ENCODE measurements around the gene INTS7.
"Not testable (repeated sequence)": the region's sequence is repeated elsewhere in the genome, so short reads cannot be mapped to it uniquely, and the experiment has no call there.

The INTS7 gene

DNA sequence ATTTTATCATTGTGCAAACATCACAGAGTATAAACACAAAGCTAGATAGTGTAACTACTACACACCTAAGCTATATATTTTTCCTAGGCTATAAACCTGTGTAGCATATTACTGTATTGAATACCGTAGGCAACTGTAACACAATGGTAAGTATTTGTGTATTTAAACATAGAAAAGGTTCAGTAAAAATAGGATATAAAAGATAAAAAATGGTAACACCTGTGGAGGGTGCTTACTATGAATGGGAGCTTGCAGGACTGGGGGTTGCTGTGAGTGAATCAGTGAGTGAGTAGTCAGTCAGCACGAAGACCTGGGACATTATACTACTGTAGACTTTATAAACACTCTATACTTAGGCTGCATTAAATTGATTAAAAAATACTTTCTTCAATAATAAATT lies 4.3 kb upstream of the INTS7 start:
- no peak for FAIRE-seq

DNA sequence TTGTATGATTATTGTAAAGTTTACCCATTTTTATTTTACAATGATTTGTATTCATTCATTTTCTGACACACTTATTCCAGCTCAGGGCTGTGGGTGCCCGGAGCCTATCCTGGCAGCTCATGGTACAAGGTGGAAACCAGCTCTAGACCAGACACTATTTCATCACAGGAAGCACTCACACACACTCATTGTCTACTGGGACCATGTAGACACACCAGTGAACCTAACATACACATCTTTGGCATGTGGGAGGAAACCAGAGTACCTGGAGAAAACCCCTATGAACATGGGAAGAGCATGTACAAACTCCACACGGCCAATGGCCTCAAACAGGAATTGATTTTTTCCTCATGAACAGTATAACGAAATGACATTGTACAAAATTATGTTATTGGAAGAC lies 2.5 kb upstream of the INTS7 start:
- DNase-seq (ENCODE audit: insufficient read length, low spot score) (no peak), FAIRE-seq (peak; percentile 91)

More for the DNA sequence above, 4.3 kb upstream of the INTS7 start:
- DNase-seq (ENCODE audit: insufficient read length, low spot score): no peak

DNA sequence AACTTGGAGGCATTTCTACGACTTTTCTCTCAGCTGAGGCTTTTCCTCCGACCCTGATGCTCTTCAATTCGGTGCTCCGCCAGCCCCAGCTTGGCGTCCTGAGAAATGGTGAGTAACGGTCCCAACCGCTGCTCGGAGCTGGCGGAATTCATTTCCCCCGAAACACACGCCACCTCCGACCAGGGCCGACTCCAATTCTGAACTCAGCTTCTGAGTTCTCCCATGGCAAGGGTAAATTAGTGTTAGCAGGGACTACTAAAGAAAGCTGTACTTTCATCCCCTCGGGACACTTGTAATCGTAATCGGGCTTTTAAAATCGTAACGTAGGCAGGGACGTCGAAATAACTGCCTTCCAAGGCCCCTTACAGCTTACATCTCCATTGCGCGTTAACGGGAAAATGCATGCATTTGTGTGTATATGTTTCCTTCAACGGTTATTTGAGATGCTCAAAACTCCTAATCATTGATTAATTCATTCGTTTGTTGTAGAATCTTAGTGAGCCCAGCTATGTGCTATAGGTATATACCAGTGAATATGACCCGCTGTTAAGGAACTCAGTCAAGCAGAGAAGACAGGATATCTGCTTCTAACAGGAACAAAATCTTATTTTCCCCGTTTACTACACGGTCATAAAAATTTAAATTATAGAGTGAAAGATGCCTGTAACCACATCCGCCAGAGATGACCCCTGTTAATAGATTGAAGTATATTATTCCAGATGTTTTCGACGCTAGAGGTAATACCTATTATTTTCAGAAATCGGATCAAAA lies 663 bp upstream of the INTS7 start:
- FAIRE-seq (peak; percentile 81), DNase-seq (ENCODE audit: insufficient read length, low spot score) (no peak)

DNA sequence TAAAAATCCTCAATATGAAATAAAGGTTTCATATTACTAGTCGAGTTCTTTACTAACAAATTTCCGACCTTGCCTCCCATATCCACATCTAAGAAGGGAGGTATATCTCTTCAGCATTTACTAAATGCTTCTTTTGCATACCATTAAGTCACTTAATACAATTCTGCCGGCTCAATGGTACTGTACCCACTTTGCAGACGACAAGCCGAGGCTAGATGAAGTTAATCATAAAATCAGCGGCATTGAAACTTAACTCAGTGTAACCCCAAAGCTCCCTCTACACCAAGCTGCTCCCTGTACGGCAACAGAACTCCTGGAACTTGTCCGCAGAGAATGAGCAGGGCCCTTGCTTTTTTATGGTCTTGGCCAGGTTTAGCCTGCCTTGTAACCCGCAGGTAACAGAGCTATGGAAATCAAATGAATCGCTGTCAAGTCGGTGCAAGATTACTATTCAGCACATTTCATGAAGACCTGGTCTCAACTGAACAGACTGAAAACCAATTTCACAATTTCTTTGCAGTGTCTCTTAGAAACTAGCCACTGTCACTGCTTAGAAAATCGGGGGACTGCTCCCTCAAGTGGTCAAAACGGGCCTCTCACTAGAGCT lies 738 bp downstream of the INTS7 start:
- FAIRE-seq: no peak
- DNase-seq (ENCODE audit: insufficient read length, low spot score): peak; percentile 4

DNA sequence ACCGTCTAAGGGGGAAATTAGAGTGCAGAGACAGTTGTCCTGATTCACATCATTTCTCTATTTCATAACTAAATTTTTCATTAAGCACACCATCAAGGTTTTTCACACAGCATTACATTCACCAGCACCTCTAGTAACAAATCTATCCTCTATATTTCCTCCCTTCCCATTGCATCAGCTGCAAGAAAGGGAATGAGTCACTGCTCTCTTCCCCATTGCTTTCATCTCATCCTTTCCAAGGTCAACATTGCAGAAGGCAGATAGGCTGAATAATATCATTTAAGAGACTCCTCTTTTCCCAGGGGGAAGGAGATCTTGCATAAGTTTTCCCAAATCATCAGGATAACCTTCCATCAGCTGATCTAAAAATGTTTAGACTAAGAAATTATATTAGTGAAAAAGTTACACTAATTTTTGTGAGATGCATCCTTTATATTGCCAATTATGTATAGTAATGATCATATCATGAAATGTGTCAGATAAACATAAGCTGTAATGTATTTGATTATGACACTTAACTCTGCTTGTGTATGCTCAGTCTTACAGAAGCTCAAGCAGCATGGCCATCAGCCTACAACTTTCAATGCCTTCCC lies 4.3 kb downstream of the INTS7 start:
- FAIRE-seq (peak; percentile 14), DNase-seq (ENCODE audit: insufficient read length, low spot score) (no peak)

DNA sequence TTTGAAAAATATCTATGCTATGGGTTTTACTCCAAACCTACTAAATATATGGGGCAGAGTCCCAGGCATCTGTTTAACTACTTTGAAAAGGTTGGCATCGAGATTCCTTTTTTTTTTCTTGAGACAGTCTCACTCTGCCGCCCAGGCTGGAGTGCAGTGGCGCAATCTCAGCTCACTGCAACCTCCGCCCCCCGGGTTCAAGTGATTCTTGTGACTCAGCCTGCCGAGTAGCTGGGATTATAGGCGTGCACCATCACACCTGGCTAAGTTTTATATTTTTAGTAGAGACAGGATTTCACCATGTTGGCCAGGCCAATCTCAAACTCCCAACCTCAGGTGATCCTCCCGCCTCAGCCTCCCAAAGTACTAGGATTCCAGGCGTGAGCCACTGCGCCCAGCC lies 7.6 kb downstream of the INTS7 start:
- DNase-seq (ENCODE audit: insufficient read length, low spot score): not testable (repeated sequence)

DNA sequence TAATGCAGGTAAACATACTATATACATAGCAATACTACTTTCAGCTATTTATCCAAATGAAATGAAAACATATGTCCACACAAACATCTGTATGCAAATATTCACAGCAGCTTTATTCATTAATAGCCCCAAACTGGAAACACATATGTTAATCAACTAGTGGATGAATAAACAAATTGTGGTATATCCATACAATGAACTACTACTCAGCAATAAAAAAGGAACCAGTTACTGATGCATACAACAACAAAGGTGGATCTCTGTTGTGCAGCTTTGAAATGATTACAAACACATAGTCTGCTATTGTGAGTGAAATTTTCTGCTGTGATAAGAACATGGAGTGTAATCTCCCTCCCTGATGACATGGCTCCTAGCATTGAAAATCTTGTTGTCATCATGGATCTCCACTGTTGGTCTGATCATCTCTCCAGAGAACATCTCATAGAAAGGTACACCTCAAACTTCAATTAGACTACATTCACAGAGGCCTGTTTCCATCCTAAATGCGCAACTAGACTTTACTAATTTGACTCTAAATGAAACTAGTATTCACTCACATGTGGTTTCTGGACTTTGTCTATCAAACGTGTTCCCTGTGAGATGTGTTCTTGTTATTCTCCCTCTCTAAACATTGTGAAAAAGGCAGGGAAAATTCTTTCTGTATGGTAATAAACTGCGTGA lies 10.7 kb downstream of the INTS7 start:
- FAIRE-seq (no peak), DNase-seq (ENCODE audit: insufficient read length, low spot score) (no peak)

More for the DNA sequence above, 7.6 kb downstream of the INTS7 start:
- not testable (repeated sequence) for FAIRE-seq

DNA sequence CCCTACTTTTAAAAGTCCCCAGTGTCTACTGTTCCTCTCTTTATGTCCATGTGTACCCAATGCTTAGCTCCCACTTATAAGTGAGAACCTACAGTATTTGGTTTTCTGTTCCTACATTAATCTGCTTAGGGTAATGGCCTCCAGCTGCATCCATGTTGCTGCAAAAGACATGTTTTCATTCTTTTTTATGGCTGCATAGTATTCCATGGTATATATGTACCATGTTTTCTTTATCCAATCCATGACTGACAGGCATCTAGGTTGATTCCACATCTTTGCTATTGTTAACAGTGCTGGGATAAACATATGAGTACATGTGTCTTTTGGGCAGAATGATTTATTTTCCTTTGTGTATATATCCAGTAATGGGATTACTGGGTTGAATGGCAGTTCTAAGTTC lies 12.4 kb downstream of the INTS7 start:
- DNase-seq (ENCODE audit: insufficient read length, low spot score); FAIRE-seq: not testable (repeated sequence)

DNA sequence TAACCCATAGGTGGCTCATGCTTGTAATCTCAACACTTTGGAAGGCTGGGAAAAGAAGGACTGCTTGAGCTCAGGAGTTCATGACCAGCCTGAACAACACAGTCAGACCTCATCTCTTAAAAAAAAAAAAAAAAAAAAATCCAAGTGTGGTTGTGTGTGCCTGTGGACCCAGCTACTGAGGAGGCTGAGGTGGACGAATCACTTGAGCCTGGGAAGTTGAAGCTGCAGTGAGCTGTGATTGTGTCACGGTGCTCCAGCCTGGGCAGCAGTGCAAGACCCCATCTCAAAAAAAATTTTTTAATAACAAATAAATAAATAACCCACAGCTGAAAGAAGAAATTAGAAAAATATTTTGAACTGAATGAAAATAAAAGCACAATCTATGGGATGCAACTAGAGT lies 13.8 kb downstream of the INTS7 start:
- DNase-seq (ENCODE audit: insufficient read length, low spot score) (no peak), FAIRE-seq (no peak)

DNA sequence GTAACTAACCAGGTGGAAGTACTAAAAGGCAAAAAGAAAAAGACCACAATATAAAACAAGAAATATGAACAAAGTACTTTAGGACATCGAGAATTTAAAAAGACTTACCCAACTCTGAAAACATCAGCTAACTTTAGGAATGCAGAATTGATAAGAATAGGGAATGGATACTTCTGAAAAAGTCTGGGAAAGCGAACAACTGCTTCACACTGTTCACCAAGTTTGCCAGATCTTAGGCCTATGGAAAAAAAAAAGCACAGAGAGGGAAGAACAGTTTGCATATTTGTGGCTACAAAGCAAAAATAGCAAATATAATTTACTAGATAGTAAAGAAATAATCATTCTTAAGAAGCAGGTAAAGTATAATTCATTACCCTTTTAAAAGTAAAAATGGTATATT lies 14.4 kb downstream of the INTS7 start:
- DNase-seq (ENCODE audit: insufficient read length, low spot score): no peak

DNA sequence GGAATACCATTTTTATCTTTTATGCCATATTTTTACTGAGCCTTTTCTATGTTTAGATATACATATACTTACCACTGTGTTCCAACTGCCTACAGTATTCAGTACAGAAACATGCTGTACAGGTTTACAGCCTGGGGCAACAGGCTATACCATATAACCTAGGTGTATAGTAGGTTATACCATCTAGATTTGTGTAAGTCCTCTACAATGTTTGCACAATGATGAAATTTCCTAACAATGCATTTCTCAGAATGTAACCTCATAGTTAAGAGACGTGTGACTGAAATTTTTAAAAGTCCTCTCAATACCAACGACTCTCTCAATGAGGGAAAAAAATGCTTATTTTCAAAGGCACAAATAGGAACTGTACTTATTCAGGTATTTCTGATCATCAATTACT lies 21.7 kb downstream of the INTS7 start:
- FAIRE-seq: no peak
- DNase-seq (ENCODE audit: insufficient read length, low spot score): no peak

More for the DNA sequence above, 14.4 kb downstream of the INTS7 start:
- no peak for FAIRE-seq

DNA sequence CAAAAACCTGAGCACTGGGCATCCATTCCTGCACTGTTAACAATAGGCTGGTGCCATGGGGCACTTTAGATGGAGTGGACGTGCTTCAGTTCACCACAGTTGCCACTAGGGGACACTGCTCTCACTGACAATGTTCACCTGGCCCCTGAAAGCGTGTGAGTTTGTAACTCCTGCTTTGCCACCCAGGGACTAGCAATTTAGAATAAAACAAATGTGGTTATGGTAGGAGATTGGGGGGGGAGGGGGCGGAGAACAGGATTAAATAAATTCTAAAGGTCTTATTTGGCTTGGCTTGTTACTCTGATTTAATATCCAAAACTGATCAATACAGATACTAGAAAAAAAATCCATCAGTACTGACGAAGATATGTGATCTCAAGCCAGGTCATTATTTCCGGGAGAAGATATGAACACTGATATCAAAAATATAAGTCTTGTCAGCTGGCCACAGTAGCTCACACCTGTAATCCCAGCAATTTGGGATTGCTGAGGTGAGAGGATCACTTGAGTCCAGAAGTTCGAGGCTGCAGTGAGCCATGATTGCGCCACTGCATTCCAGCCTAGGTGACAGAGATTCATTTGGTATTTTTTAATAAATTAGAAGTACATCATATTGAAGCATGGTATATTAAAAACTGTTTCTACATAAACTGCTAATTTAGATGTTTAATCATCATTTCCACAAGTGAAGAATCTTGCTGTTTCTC lies 23.2 kb downstream of the INTS7 start:
- FAIRE-seq (peak; percentile 95), DNase-seq (ENCODE audit: insufficient read length, low spot score) (peak; percentile 78)

DNA sequence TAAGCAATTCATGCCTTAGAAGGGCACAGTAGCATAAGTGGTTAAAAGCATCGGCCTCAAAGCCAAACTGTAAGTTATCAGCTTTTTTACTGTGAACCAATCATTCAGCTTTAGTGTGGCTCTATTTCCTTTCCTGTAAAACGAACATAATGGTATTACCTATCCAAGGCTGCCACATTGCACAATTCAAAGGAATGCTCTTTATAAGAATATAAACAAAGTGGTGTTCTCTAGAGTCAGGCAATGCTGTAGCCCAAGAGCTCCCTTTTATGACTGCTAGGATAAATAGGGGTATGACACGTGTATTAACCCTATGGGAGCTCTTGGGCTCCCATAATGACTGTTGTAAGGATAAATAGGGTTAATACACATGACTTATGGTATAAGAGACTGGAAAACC lies 25.4 kb downstream of the INTS7 start:
- no peak for FAIRE-seq

DNA sequence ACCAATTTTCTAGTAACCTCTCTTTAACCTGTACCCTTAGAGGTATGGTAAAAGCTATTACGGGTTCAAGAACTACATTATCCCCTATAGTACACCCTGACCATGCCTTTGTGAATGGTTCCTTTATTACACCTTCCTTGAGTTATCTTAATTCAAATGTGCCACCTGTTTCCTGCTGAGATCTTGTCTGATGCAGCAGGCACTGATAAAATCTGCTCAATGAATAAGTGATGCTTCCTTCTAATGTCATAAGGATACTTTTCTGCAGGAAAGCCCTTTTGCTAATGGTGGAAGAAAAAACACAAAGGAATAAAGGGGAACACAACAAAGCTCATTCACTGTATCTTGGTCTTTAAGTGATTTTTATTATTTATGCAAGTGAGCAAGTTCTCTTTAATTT lies 25.8 kb downstream of the INTS7 start:
- DNase-seq (ENCODE audit: insufficient read length, low spot score) (no peak), FAIRE-seq (no peak)

More for the DNA sequence above, 25.4 kb downstream of the INTS7 start:
- DNase-seq (ENCODE audit: insufficient read length, low spot score): no peak

DNA sequence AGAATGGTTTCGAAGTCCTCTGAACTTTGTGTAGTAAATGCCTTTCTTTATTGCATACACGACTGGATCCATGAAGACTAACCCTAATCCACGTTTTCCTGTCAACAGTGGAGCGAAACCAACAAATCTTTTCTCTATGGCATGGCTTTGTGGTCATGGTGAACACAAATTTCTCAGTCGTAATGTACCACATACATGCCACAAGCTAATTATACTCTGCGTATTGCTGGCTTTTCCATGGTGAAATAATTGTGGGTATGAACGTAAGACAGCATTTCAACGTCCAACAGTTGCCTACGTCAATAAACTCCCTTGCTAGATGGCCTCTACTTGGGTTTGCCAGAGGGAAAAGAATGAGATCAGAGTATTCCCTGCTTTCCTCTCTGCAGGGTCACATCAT lies 27.5 kb downstream of the INTS7 start:
- no peak for FAIRE-seq
- no peak for DNase-seq (ENCODE audit: insufficient read length, low spot score)

DNA sequence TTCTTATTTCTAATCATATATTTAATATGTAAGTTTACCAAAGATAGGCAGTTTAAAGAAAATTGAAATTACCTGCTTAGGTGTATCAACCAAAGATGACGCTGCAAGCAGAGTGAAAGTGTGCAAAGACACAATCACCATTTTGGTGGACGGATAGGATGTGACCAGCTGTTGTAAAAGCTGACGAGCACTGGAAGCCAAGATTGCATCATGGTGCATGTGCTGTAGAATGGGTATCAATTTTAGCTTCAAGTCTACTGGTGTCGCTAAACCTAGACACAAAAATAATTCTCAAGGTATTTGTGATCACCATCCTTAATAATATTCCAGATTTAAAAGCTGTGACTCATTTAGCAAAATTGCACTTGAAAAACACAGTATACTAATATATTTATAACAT lies 28.2 kb downstream of the INTS7 start:
- no peak for FAIRE-seq

DNA sequence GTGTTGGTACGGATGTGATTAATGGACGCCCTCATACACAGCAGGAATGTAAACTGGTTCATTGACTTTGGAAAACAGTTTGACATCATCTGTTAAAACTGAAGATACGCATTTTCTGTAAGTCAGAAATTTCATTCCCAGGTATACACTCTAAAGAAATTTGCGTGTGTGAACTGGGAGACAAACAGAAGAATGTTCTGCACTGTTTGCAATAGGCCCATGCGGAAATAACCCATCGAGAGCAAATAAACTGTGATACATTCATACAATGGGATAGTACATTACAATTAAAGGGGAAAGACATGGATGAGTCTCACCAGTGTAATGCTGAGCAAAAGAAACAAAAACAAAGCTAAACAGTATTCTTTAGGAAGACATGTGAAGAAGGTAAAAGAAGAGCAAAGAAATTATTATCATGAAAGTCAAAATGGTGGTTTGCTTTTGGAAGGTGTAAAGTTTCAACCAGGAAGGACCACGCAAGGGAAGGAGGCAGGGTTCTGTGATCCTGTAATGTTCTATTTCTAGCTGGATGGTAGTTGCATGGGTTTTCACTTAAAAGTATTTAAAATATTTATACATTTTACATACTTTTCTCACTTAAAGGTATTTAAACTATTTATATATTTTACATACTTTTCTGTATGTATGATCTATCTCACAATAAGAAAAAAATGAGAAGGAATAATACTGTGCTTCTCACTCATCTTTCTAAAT lies 30.3 kb downstream of the INTS7 start:
- no peak for DNase-seq (ENCODE audit: insufficient read length, low spot score)

More for the DNA sequence above, 28.2 kb downstream of the INTS7 start:
- DNase-seq (ENCODE audit: insufficient read length, low spot score): no peak

DNA sequence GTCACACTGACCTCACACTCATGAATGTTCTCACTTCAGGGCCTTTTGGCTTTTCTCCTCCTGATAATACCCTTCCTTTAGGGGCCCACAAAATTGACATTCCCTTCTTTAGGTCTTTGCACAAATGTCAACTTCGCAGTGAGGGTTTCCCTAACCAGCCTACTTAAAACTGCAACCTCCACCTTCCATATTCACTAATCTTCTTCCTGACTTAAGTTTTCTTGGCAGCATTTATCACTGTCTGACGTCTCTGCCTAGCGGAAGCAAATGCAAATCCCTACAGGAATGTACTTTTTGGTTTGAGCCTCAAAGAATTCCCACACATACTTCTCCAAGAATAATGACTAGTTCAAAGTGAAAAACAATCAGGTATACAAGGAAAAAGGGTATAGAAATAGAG lies 32.8 kb downstream of the INTS7 start:
- FAIRE-seq (no peak), DNase-seq (ENCODE audit: insufficient read length, low spot score) (no peak)

More for the DNA sequence above, 30.3 kb downstream of the INTS7 start:
- FAIRE-seq: no peak

DNA sequence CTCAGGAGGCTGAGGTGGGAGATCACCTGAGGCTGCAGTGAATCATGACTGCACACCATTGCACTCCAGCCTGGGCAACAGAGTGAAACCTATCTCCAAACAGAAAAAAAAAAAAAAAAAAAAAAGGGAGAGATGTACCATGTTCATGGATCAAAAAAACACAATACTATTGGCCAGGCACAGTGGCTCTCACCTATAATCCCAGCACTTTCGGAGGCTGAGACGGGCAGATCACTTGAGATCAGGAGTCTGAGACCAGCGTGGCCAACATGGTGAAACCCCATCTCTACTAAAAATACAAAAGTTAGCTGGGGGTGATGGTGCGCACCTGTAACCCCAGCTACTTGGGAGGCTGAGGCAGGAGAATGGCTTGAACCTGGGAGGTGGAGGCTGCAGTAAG lies 37.9 kb downstream of the INTS7 start:
- not testable (repeated sequence) for DNase-seq (ENCODE audit: insufficient read length, low spot score)
- peak; percentile 14 for FAIRE-seq

DNA sequence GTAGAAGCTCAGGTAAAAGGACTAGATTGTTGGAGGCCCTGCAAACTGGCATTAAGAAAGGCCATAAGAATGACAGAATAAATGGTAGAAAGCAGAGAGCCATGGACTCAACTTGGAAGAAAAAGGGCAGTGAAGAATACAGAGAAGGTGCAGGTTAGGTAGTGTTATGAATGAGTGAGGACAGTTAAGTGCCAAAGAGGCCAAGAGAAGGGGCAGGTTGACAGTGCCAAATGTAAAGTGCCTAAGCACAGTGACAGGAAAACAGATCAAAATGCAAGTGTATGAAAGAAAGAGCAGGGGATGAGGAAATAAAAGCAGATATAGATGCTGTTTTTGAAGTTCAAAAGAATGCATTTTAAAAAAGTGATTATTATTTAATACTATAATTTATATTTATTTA lies 43.7 kb downstream of the INTS7 start:
- FAIRE-seq: no peak

More for the DNA sequence above, 43.7 kb downstream of the INTS7 start:
- no peak for DNase-seq (ENCODE audit: insufficient read length, low spot score)

All from GM19239 (cell line).